ENCODE results near the gene MARCHF11. TPM values are rescaled to one million over a fixed set of nuclear protein-coding genes. Genes with fewer than 3 reads are reported as not detected.

Gene MARCHF11
- total and polyA plus RNA-seq, 9 donors: 0.24 to 0.27 (median 0.25) TPM; not detected in 5

- no peak for DNase-seq
- 92 to 94% (median 94%) methylated on average over 8 of the region's 8 CpGs for WGBS, 3 donors
- Histone ChIP-seq H3K27me3 (no peaks in the 10 kb centered on the region), H3K36me3 (no peaks in the 10 kb centered on the region), H3K9me3 (no peaks in the 10 kb centered on the region), H3K27ac (no peak overlapping the region), H3K4me3 (no peak overlapping the region), H3K4me1 (ENCODE audit: insufficient read depth) (no peaks in the 10 kb centered on the region)
- intact Hi-C loops (cut with DNase I): no loop called here
- TF ChIP-seq, protein P1, sequence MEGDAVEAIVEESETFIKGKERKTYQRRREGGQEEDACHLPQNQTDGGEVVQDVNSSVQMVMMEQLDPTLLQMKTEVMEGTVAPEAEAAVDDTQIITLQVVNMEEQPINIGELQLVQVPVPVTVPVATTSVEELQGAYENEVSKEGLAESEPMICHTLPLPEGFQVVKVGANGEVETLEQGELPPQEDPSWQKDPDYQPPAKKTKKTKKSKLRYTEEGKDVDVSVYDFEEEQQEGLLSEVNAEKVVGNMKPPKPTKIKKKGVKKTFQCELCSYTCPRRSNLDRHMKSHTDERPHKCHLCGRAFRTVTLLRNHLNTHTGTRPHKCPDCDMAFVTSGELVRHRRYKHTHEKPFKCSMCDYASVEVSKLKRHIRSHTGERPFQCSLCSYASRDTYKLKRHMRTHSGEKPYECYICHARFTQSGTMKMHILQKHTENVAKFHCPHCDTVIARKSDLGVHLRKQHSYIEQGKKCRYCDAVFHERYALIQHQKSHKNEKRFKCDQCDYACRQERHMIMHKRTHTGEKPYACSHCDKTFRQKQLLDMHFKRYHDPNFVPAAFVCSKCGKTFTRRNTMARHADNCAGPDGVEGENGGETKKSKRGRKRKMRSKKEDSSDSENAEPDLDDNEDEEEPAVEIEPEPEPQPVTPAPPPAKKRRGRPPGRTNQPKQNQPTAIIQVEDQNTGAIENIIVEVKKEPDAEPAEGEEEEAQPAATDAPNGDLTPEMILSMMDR (IDR thresholded peaks at IDR 0.05): no peak
- TF ChIP-seq EP300 (IDR thresholded peaks at IDR 0.05) (no peak), POLR2A (IDR thresholded peaks at IDR 0.05) (no peak)
Measured at GRCh38 chr5:16115140-16115539, 64.5 kb downstream of the MARCHF11 start.

DNA sequence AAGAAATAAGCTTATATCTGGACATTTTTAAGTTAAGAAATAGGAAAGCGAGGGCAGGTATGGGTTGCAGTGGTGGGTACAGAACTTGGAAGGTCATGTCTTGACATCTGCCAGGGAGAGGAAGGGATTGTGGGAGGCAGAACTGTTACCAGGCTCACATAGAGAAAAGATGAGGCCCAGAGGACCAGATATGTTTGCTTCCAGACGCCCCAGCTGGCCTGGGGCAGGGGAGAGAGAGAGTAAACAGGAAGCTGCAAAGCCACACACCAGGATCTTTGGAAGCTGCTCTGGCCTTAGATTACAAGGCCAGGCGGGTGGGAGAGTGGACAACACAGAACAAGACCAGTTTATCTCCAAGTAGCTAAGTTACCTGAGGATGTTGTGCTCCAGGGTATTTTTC is 71.2 kb downstream of the MARCHF11 start:
- H3K27me3 ChIP-seq: no peaks in the 10 kb centered on the region
- no peaks in the 10 kb centered on the region for H3K36me3 ChIP-seq
- intact Hi-C loops (cut with DNase I): no loop called here
- 51 to 68% (median 58%) methylated on average over 3 of the region's 3 CpGs for WGBS, 3 donors
- H3K27ac ChIP-seq: no peak overlapping the region
- no peak for TF ChIP-seq POLR2A (IDR thresholded peaks at IDR 0.05)
- TF ChIP-seq EP300 (IDR thresholded peaks at IDR 0.05): no peak
- TF ChIP-seq, protein P1 (IDR thresholded peaks at IDR 0.05): no peak
- DNase-seq: no peak
- H3K4me1 ChIP-seq (ENCODE audit: insufficient read depth): no peaks in the 10 kb centered on the region
- no peaks in the 10 kb centered on the region for H3K9me3 ChIP-seq
- no peak overlapping the region for H3K4me3 ChIP-seq

DNA sequence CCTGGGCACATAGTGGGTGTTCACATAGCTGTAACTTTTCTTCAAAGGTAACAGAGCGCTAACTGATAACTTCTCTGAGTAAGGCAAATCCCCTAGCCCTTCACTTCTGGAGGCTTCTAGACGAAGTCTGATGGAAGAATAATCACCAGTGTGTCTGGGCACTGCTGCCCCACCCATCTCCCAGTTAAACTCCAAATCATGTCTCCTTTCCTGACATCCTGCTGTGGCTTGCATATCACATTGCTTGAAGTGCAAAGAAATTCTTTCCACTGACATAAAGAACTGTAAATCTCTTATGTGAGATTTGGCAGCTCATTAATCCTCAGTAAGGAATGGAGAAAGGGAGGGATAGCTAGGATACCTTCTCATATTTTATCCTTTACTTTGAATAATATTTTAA is 74.6 kb downstream of the MARCHF11 start:
- no peak for DNase-seq
- TF ChIP-seq EP300 (IDR thresholded peaks at IDR 0.05) (no peak), POLR2A (IDR thresholded peaks at IDR 0.05) (no peak)
- TF ChIP-seq, protein P1 (IDR thresholded peaks at IDR 0.05): no peak
- no peaks in the 10 kb centered on the region for H3K36me3 ChIP-seq
- no peak overlapping the region for H3K4me3 ChIP-seq
- intact Hi-C loops (cut with DNase I): no loop called here
- no peaks in the 10 kb centered on the region for H3K4me1 ChIP-seq (ENCODE audit: insufficient read depth)
- H3K9me3 ChIP-seq: peaks cover 0 to 6% of the 10 kb centered on the region in 2 donors
- no peak overlapping the region for H3K27ac ChIP-seq
- no peaks in the 10 kb centered on the region for H3K27me3 ChIP-seq
- 77 to 89% (median 85%) methylated on average over 2 of the region's 2 CpGs for WGBS, 3 donors

- 76 to 81% (median 81%) methylated on average over 5 of the region's 5 CpGs for WGBS, 3 donors
- H3K36me3 ChIP-seq: no peaks in the 10 kb centered on the region
- TF ChIP-seq EP300 (IDR thresholded peaks at IDR 0.05): no peak
- TF ChIP-seq, protein P1 (IDR thresholded peaks at IDR 0.05): no peak
- TF ChIP-seq POLR2A (IDR thresholded peaks at IDR 0.05): no peak
- intact Hi-C loops (cut with DNase I): no loop called here
- H3K27me3 ChIP-seq: no peaks in the 10 kb centered on the region
- no peak overlapping the region for H3K27ac ChIP-seq
- H3K9me3 ChIP-seq: no peaks in the 10 kb centered on the region
- DNase-seq: no peak
- no peaks in the 10 kb centered on the region for H3K4me1 ChIP-seq (ENCODE audit: insufficient read depth)
- H3K4me3 ChIP-seq: no peak overlapping the region
Measured at GRCh38 chr5:16095612-16096011, 84.0 kb downstream of the MARCHF11 start.

All from ovary (tissue), 9 donors.